AG04450 (cell line): ENCODE measurements around the gene PPME1. TPM values are rescaled to one million over a fixed set of nuclear protein-coding genes. Genes with fewer than 3 reads are reported as not detected.

Experiments
- CTCF ChIA-PET: fragments of 300-600, 350-600 bp; formaldehyde crosslinking; extraction: SDS; loops from one replicate; lab custom pipeline; 2022; ENCODE audit warnings: antibody characterized with exemption, inconsistent platforms; lab: Charles Lee
- POLR2A ChIA-PET: fragments of 350-600 bp; formaldehyde crosslinking; extraction: SDS; loops from one replicate; lab custom pipeline; 2021; ENCODE audit warnings: antibody characterized with exemption, inconsistent platforms; lab: Yijun Ruan, JAX
- DNase-seq: peaks from one replicate; pipeline ENCODE4 v3.0.0-alpha.2; 2011; ENCODE audit warnings: low read depth, low spot score
- H3K27ac ChIP-seq: one replicate; pipeline ENCODE4 v1.5.1; 2012; ENCODE audit warnings: low read depth, low read length, control low read depth
- H3K27me3 ChIP-seq: one replicate; pipeline ENCODE4 v1.6.0; 2012; ENCODE audit warnings: low read length; ENCODE audit not compliant: control insufficient read depth, insufficient read depth
- H3K4me3 ChIP-seq: 2 replicates; pipeline ENCODE4 v1.5.1; 2011; ENCODE audit warnings: mild to moderate bottlenecking, low read depth, low read length, control low read depth
- H3K9me3 ChIP-seq: 2 replicates; pipeline ENCODE4 v1.5.1; 2012; ENCODE audit warnings: low read length; ENCODE audit not compliant: control insufficient read depth, insufficient read depth
- polyA plus RNA-seq: library from polyadenylated mRNA; depleted of rRNA; stranded (reverse); fragments of >200 nt; gene quantifications from 2 replicates; pipeline ENCODE4 v1.2.3, GENCODE V29; 2011; rRNA removed
- small RNA-seq: library from RNA; depleted of rRNA; stranded (forward); fragments of <200 nt; gene quantifications from one replicate; pipeline ENCODE3, GENCODE V24; 2012; ENCODE audit warnings: low read depth; ENCODE audit not compliant: insufficient read length
- TF ChIP-seq, protein P1 (sequence below): IDR thresholded peaks from 2 replicates; pipeline ENCODE4 v1.5.1; 2011; ENCODE audit warnings: low read depth, low read length, control low read depth, inconsistent platforms

PPME1 gene
- polyA plus RNA-seq, 1 experiment, result 59.6 TPM

DNA sequence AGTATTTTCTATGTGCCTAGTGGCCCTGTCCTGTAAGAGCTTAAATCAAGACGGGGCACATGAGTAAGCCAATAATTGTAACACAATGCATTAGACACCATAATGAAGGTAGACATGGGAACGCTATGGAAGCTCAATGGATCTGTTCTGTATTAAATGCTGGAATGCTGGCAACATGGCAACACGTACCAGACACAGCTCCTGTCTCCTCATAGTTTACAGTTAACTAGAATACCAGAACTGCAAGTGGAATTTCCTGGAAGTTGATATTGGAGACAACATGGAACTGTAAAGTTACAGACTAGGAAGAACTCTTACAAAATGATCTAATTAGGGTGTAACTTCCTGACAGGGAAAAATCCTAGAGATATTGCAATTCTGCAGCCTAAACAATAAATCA is 127.9 kb downstream of the PPME1 start:
- Histone ChIP-seq H3K27me3 (no peaks in the 10 kb centered on the region), H3K9me3 (no peaks in the 10 kb centered on the region), H3K27ac (no peak overlapping the region), H3K4me3 (no peak overlapping the region)
- ChIA-PET POLR2A (no interaction called here), CTCF (interaction anchor here (0.6 to 1.6 kb wide), 2 partner anchors 20 to 43 kb away, joined by 3 read pairs; no protein-coding TSS in a partner anchor)
- TF ChIP-seq, protein P1, sequence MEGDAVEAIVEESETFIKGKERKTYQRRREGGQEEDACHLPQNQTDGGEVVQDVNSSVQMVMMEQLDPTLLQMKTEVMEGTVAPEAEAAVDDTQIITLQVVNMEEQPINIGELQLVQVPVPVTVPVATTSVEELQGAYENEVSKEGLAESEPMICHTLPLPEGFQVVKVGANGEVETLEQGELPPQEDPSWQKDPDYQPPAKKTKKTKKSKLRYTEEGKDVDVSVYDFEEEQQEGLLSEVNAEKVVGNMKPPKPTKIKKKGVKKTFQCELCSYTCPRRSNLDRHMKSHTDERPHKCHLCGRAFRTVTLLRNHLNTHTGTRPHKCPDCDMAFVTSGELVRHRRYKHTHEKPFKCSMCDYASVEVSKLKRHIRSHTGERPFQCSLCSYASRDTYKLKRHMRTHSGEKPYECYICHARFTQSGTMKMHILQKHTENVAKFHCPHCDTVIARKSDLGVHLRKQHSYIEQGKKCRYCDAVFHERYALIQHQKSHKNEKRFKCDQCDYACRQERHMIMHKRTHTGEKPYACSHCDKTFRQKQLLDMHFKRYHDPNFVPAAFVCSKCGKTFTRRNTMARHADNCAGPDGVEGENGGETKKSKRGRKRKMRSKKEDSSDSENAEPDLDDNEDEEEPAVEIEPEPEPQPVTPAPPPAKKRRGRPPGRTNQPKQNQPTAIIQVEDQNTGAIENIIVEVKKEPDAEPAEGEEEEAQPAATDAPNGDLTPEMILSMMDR, result no peak
- no peak for DNase-seq

Small RNAs within 50 kb of the gene (small RNA-seq; reads per million reads assigned to genes)
- gene AP002392.1 (not detected), gene RF00409 (not detected)

Other genes starting within 250 kb of the PPME1 start
- gene DNAJB13, start 220.3 kb upstream of the PPME1 start, polyA plus RNA-seq, result 0.11 and 0.17 TPM in 2 replicates
- 4.7 and 5.9 TPM in 2 replicates for gene UCP2, start 188.4 kb upstream of the PPME1 start, polyA plus RNA-seq
- gene UCP3, start 162.2 kb upstream of the PPME1 start, polyA plus RNA-seq, result 0.41 and 0.53 TPM in 2 replicates
- 8.4 and 8.7 TPM in 2 replicates for gene C2CD3, start 287 bp upstream of the PPME1 start, polyA plus RNA-seq
- 8.5 and 10.7 TPM in 2 replicates for gene P4HA3, start 140.4 kb downstream of the PPME1 start, polyA plus RNA-seq
- 1.7 and 2.6 TPM in 2 replicates for gene PGM2L1, start 227.1 kb downstream of the PPME1 start, polyA plus RNA-seq